PC-9 (cell line): ENCODE data around the gene LPO. TPM values are rescaled to one million over a fixed set of nuclear protein-coding genes. Genes with fewer than 3 reads are reported as not detected.
A peak's percentile ranks its signal among the peaks of the same experiment; 100 is the strongest.

Source experiments
- BruUV-seq: library from RNA; stranded (reverse); fragments of 400-500 nt; replicated peaks from 2 replicates; lab custom pipeline; 2021; lab: Mats Ljungman, UMichigan
- CTCF ChIA-PET: fragments of 300-600 bp; sonication (Branson Sonifier 250); formaldehyde crosslinking; loops from one replicate; lab custom pipeline; 2022; ENCODE audit warnings: antibody characterized with exemption; lab: Charles Lee
- POLR2A ChIA-PET: fragments of 300-600 bp; sonication (Branson Sonifier 250); formaldehyde crosslinking; loops from one replicate; lab custom pipeline; 2022; ENCODE audit warnings: antibody characterized with exemption; ENCODE audit not compliant: unreplicated experiment; lab: Charles Lee
- DNase-seq, 2 experiments: peaks; one replicate each; pipeline versions ENCODE4 v3.0.0 to v3.0.0-alpha.2; 2015 to 2022; ENCODE audit warnings: mixed read lengths in 1 of 2
- H2AFZ ChIP-seq: fragments of 200-600 bp; sonication (generic); 2 replicates; pipeline ENCODE4 v1.8.1; 2017; ENCODE audit warnings: antibody characterized with exemption
- H3F3A ChIP-seq: fragments of 200-600 bp; sonication (generic); 2 replicates; pipeline ENCODE4 v1.8.1; 2017; ENCODE audit warnings: antibody characterized with exemption, mild to moderate bottlenecking, low read depth; ENCODE audit not compliant: insufficient read depth
- H3K27ac ChIP-seq: fragments of 200-600 bp; sonication (generic); 2 replicates; pipeline ENCODE4 v1.6.1; 2016; ENCODE audit warnings: mixed run types
- H3K27me3 ChIP-seq: fragments of 200-600 bp; sonication (generic); 2 replicates; pipeline ENCODE4 v1.6.1; 2016; ENCODE audit warnings: low read depth, mixed run types; ENCODE audit not compliant: insufficient read depth
- H3K36me3 ChIP-seq: fragments of 200-600 bp; sonication (generic); 2 replicates; pipeline ENCODE4 v1.6.1; 2016; ENCODE audit warnings: low read depth, mixed run types
- H3K4me1 ChIP-seq: fragments of 200-600 bp; sonication (generic); replicated peaks from 2 replicates; pipeline ENCODE4 v1.6.1; 2016; ENCODE audit warnings: mixed run types; ENCODE audit not compliant: insufficient read depth
- H3K4me2 ChIP-seq: fragments of 200-600 bp; sonication (generic); 2 replicates; pipeline ENCODE4 v1.6.1; 2017; ENCODE audit warnings: mixed run types
- H3K4me3 ChIP-seq: fragments of 200-600 bp; sonication (generic); 2 replicates; pipeline ENCODE4 v1.6.1; 2016; ENCODE audit warnings: mixed run types
- H3K79me2 ChIP-seq: fragments of 200-600 bp; sonication (generic); 2 replicates; pipeline ENCODE4 v1.6.1; 2017; ENCODE audit warnings: low read depth, mixed run types
- H3K9me2 ChIP-seq: fragments of 200-600 bp; sonication (generic); 2 replicates; pipeline ENCODE4 v1.8.1; 2017; ENCODE audit warnings: mild to moderate bottlenecking; ENCODE audit not compliant: insufficient read depth
- H3K9me3 ChIP-seq: fragments of 200-600 bp; sonication (generic); 2 replicates; pipeline ENCODE4 v1.8.1; 2016; ENCODE audit warnings: low read depth; ENCODE audit not compliant: insufficient read depth
- H4K20me1 ChIP-seq: fragments of 200-600 bp; sonication (generic); 2 replicates; pipeline ENCODE4 v1.8.1; 2017; ENCODE audit not compliant: insufficient read depth
- CTCF ChIP-seq: fragments of 200-600 bp; sonication (generic); conservative IDR thresholded peaks from 2 replicates; pipeline ENCODE4 v1.6.1; 2017; ENCODE audit warnings: mixed run types, antibody characterized with exemption, mild to moderate bottlenecking, moderate library complexity
- EZH2 ChIP-seq: fragments of 200-600 bp; sonication (generic); IDR thresholded peaks from 2 replicates; pipeline ENCODE4 v1.8.0; 2017; ENCODE audit warnings: antibody characterized with exemption, low read depth
- intact Hi-C: fragments of 100-400 bp; cut with micrococcal nuclease; formaldehyde crosslinking; loops from one replicate; pipeline ENCODE4 v1.10.0; 2022; ENCODE audit not compliant: unreplicated experiment
- total RNA-seq: library from RNA; stranded (reverse); gene quantifications from 2 replicates; pipeline ENCODE4 v1.2.3, GENCODE V29; 2021

LPO gene
- total RNA-seq, 1 experiment from 2014 or later, result not detected

GRCh38 chr17:58312829-58313228, 74.4 kb downstream of the LPO start:
- ChIA-PET CTCF (no interaction called here), POLR2A (no interaction called here)
- Histone ChIP-seq H3K4me3 (no peak overlapping the region), H4K20me1 (no peaks in the 10 kb centered on the region; the same call in 1 of the 2 replicates), H3K9me2 (no peaks in the 10 kb centered on the region), H3K4me2 (no peak overlapping the region), H3K36me3 (no peaks in the 10 kb centered on the region), H3K9me3 (no peaks in the 10 kb centered on the region), H3K27me3 (peaks cover 85% of the 10 kb centered on the region), H3K79me2 (no peaks in the 10 kb centered on the region), H2AFZ (no peak overlapping the region), H3F3A (no peaks in the 10 kb centered on the region), H3K27ac (no peak overlapping the region), H3K4me1 (no peaks in the 10 kb centered on the region)
- intact Hi-C loops, result loop anchor here (10.0 kb wide), 1 partner anchor 692 kb away; no protein-coding TSS in a partner anchor
- DNase-seq, result no peak
- no peak for TF ChIP-seq EZH2
- TF ChIP-seq CTCF, result peak; percentile 19; the same call in 1 of the 2 replicates
- no TSS peak for BruUV-seq

- POLR2A ChIA-PET, result no interaction called here
- intact Hi-C loops, result loop anchor here (10.0 kb wide), 1 partner anchor 691 kb away; no protein-coding TSS in a partner anchor
These were observed 75.7 kb downstream of the LPO start for GRCh38 chr17:58313815-58314705.

GRCh38 chr17:58314706-58315015, 76.3 kb downstream of the LPO start:
- Histone ChIP-seq H3K79me2 (no peaks in the 10 kb centered on the region), H3K27ac (no peak overlapping the region), H3F3A (no peaks in the 10 kb centered on the region), H3K4me2 (no peak overlapping the region), H3K9me2 (no peaks in the 10 kb centered on the region), H3K9me3 (no peaks in the 10 kb centered on the region), H3K36me3 (no peaks in the 10 kb centered on the region), H3K27me3 (peaks cover 71% of the 10 kb centered on the region), H2AFZ (no peak overlapping the region), H3K4me1 (no peaks in the 10 kb centered on the region), H3K4me3 (no peak overlapping the region), H4K20me1 (no peaks in the 10 kb centered on the region; the same call in 1 of the 2 replicates)
- ChIA-PET CTCF (no interaction called here), POLR2A (no interaction called here)
- no TSS peak for BruUV-seq
- intact Hi-C loops, result loop anchor here (10.0 kb wide), 1 partner anchor 690 kb away; no protein-coding TSS in a partner anchor
- TF ChIP-seq EZH2 (no peak), CTCF (no peak)
- DNase-seq, result no peak

More at GRCh38 chr17:58313815-58314705, 75.7 kb downstream of the LPO start:
- CTCF ChIA-PET, result no interaction called here
- TF ChIP-seq EZH2 (no peak), CTCF (no peak)
- Histone ChIP-seq H3K9me2 (no peaks in the 10 kb centered on the region), H3K79me2 (no peaks in the 10 kb centered on the region), H4K20me1 (no peaks in the 10 kb centered on the region; the same call in 1 of the 2 replicates), H3K27ac (no peak overlapping the region), H3K4me3 (no peak overlapping the region), H3K36me3 (no peaks in the 10 kb centered on the region), H3K4me1 (no peaks in the 10 kb centered on the region), H3F3A (no peaks in the 10 kb centered on the region), H3K9me3 (no peaks in the 10 kb centered on the region), H3K4me2 (no peak overlapping the region), H3K27me3 (peaks cover 77% of the 10 kb centered on the region), H2AFZ (no peak overlapping the region)
- BruUV-seq, result no TSS peak
- no peak for DNase-seq
